Left lobe of liver (tissue), 2 donors: ENCODE measurements around the gene TMEM135. TPM values are rescaled to one million over a fixed set of nuclear protein-coding genes. Genes with fewer than 3 reads are reported as not detected.

Experiments
- ATAC-seq: fragments of 200-7000 bp; cut with Tn5 transposase; one replicate; pipeline ENCODE4 v1.9.1; 2020; ENCODE audit warnings: mild to moderate bottlenecking, moderate library complexity
- DNase-seq: peaks from one replicate; pipeline ENCODE4 v3.0.0-alpha.2; 2020; ENCODE audit warnings: low spot score
- total RNA-seq: library from RNA; stranded (reverse); gene quantifications from one replicate; pipeline ENCODE4 v1.2.1, GENCODE V29; 2021
- donor health status: DM: no; HTN: no; CAD: no; lungs with moderate emphysema.
- donor health status: DM: no; HTN: yes; CAD: no.

The TMEM135 gene
- total RNA-seq, 1 donor from 2014 or later = 18.2 TPM

GRCh38 chr11:87290304-87290922, 252.7 kb downstream of the TMEM135 start:
- ATAC-seq (peak; percentile 73), DNase-seq (no peak)

GRCh38 chr11:87292598-87292997, 254.9 kb downstream of the TMEM135 start:
- ATAC-seq (no peak), DNase-seq (no peak)

- no peak for ATAC-seq
- DNase-seq = no peak
Observed at GRCh38 chr11:87295237-87295636, 257.5 kb downstream of the TMEM135 start.

GRCh38 chr11:87296627-87297026, 258.9 kb downstream of the TMEM135 start:
- ATAC-seq = no peak

GRCh38 chr11:87298155-87298554, 260.4 kb downstream of the TMEM135 start:
- no peak for DNase-seq
- ATAC-seq = no peak

More at GRCh38 chr11:87296627-87297026, 258.9 kb downstream of the TMEM135 start:
- DNase-seq = no peak

GRCh38 chr11:87299041-87299481, 261.3 kb downstream of the TMEM135 start:
- no peak for DNase-seq
- no peak for ATAC-seq

- DNase-seq = no peak
- peak; percentile 23 for ATAC-seq
Observed at GRCh38 chr11:87300640-87301380, 263.1 kb downstream of the TMEM135 start.

- ATAC-seq (no peak), DNase-seq (no peak)
Observed at GRCh38 chr11:87301785-87302540, 264.2 kb downstream of the TMEM135 start.

GRCh38 chr11:87304412-87304811, 266.7 kb downstream of the TMEM135 start:
- DNase-seq (no peak), ATAC-seq (no peak)

GRCh38 chr11:87306262-87306851, 268.6 kb downstream of the TMEM135 start:
- ATAC-seq = peak; percentile 14
- DNase-seq = no peak

GRCh38 chr11:87307101-87307500, 269.4 kb downstream of the TMEM135 start:
- DNase-seq (no peak), ATAC-seq (peak; percentile 51)

GRCh38 chr11:87315229-87315628, 277.5 kb downstream of the TMEM135 start:
- no peak for DNase-seq
- ATAC-seq = no peak

GRCh38 chr11:87316491-87316890, 278.8 kb downstream of the TMEM135 start:
- ATAC-seq = no peak

GRCh38 chr11:87317441-87317840, 279.7 kb downstream of the TMEM135 start:
- DNase-seq = no peak
- ATAC-seq = no peak

More at GRCh38 chr11:87316491-87316890, 278.8 kb downstream of the TMEM135 start:
- no peak for DNase-seq

GRCh38 chr11:87320123-87320522, 282.4 kb downstream of the TMEM135 start:
- ATAC-seq (no peak), DNase-seq (no peak)

GRCh38 chr11:87322568-87322967, 284.8 kb downstream of the TMEM135 start:
- DNase-seq (no peak), ATAC-seq (no peak)

GRCh38 chr11:87323899-87324298, 286.2 kb downstream of the TMEM135 start:
- ATAC-seq = no peak

GRCh38 chr11:87324817-87325489, 287.2 kb downstream of the TMEM135 start:
- no peak for DNase-seq
- no peak for ATAC-seq

More at GRCh38 chr11:87323899-87324298, 286.2 kb downstream of the TMEM135 start:
- no peak for DNase-seq

GRCh38 chr11:87325490-87325872, 287.7 kb downstream of the TMEM135 start:
- DNase-seq = no peak
- ATAC-seq = no peak

- no peak for DNase-seq
- ATAC-seq = no peak
Observed at GRCh38 chr11:87326594-87326993, 288.9 kb downstream of the TMEM135 start.

- ATAC-seq (no peak), DNase-seq (no peak)
Observed at GRCh38 chr11:87329172-87329571, 291.4 kb downstream of the TMEM135 start.
